ENCODE data around the gene ASB7. TPM values are rescaled to one million over a fixed set of nuclear protein-coding genes. Genes with fewer than 3 reads are reported as not detected.

ASB7 gene
- total RNA-seq, 3 donors from 2014 or later (not counting 1 experiment from before 2014, with no cell fraction given): 16.1 to 23.1 (median 20.5) TPM

GRCh38 chr15:100559330-100559729 is 43.1 kb upstream of the ASB7 start:
- Histone ChIP-seq H3K27me3 (ENCODE audit: control insufficient read depth, insufficient read depth, low read length) (no peaks in the 10 kb centered on the region), H3K4me1 (ENCODE audit: control insufficient read depth, insufficient read depth, low read length) (no peaks in the 10 kb centered on the region), H3K36me3 (ENCODE audit: control insufficient read depth, insufficient read depth, low read length) (no peaks in the 10 kb centered on the region), H3K4me3 (ENCODE audit: low read length) (no peak overlapping the region), H3K27ac (ENCODE audit: low read length) (no peak overlapping the region), H3K9me3 (ENCODE audit: control insufficient read depth, insufficient read depth, low read length) (no peaks in the 10 kb centered on the region)
- Mint-ChIP-seq H3K4me1 (no peaks in the 10 kb centered on the region), H3K36me3 (no peaks in the 10 kb centered on the region), H3K4me3 (no peak overlapping the region), H3K9me3 (no peaks in the 10 kb centered on the region), H3K27me3 (ENCODE audit: low read depth in 2 of 2) (no peaks in the 10 kb centered on the region), H3K27ac (no peak overlapping the region)
- no peak for TF ChIP-seq CTCF (IDR thresholded peaks at IDR 0.05)
- no peak for DNase-seq
- WGBS (ENCODE audit: insufficient coverage): 83% methylated on average over 2 of the region's 2 CpGs
- no peak for ATAC-seq
- intact Hi-C loops (cut with micrococcal nuclease): no loop called here

GRCh38 chr15:100560323-100560722 is 42.1 kb upstream of the ASB7 start:
- no peaks in the 10 kb centered on the region for H3K9me3 Mint-ChIP-seq
- no peak for TF ChIP-seq CTCF (IDR thresholded peaks at IDR 0.05)
- H3K27ac Mint-ChIP-seq: no peak overlapping the region
- no peak overlapping the region for H3K4me3 Mint-ChIP-seq
- no peaks in the 10 kb centered on the region for H3K27me3 Mint-ChIP-seq (ENCODE audit: low read depth in 2 of 2)
- intact Hi-C loops (cut with micrococcal nuclease): no loop called here
- H3K36me3 Mint-ChIP-seq: no peaks in the 10 kb centered on the region
- no peak for ATAC-seq
- DNase-seq: no peak
- Histone ChIP-seq H3K27me3 (ENCODE audit: control insufficient read depth, insufficient read depth, low read length) (no peaks in the 10 kb centered on the region), H3K4me3 (ENCODE audit: low read length) (no peak overlapping the region), H3K9me3 (ENCODE audit: control insufficient read depth, insufficient read depth, low read length) (no peaks in the 10 kb centered on the region), H3K27ac (ENCODE audit: low read length) (no peak overlapping the region), H3K36me3 (ENCODE audit: control insufficient read depth, insufficient read depth, low read length) (no peaks in the 10 kb centered on the region), H3K4me1 (ENCODE audit: control insufficient read depth, insufficient read depth, low read length) (no peaks in the 10 kb centered on the region)
- H3K4me1 Mint-ChIP-seq: no peaks in the 10 kb centered on the region

GRCh38 chr15:100565591-100565990 is 36.8 kb upstream of the ASB7 start:
- Histone ChIP-seq H3K9me3 (ENCODE audit: control insufficient read depth, insufficient read depth, low read length) (no peaks in the 10 kb centered on the region), H3K4me3 (ENCODE audit: low read length) (no peak overlapping the region), H3K27me3 (ENCODE audit: control insufficient read depth, insufficient read depth, low read length) (no peaks in the 10 kb centered on the region), H3K36me3 (ENCODE audit: control insufficient read depth, insufficient read depth, low read length) (peaks cover 7% of the 10 kb centered on the region), H3K27ac (ENCODE audit: low read length) (no peak overlapping the region), H3K4me1 (ENCODE audit: control insufficient read depth, insufficient read depth, low read length) (no peaks in the 10 kb centered on the region)
- Mint-ChIP-seq H3K27me3 (ENCODE audit: low read depth in 2 of 2) (no peaks in the 10 kb centered on the region), H3K4me3 (no peak overlapping the region), H3K4me1 (no peaks in the 10 kb centered on the region), H3K9me3 (no peaks in the 10 kb centered on the region), H3K36me3 (no peaks in the 10 kb centered on the region), H3K27ac (no peak overlapping the region)
- intact Hi-C loops (cut with micrococcal nuclease): no loop called here
- DNase-seq (no peak), ATAC-seq (no peak)
- no peak for TF ChIP-seq CTCF (IDR thresholded peaks at IDR 0.05)
- 99% methylated on average over 3 of the region's 3 CpGs for WGBS (ENCODE audit: insufficient coverage)

GRCh38 chr15:100566850-100567628 is 35.4 kb upstream of the ASB7 start:
- no peaks in the 10 kb centered on the region for H3K9me3 ChIP-seq (ENCODE audit: control insufficient read depth, insufficient read depth, low read length)
- DNase-seq: no peak

More at GRCh38 chr15:100566850-100567628, 35.4 kb upstream of the ASB7 start:
- Mint-ChIP-seq H3K27me3 (ENCODE audit: low read depth in 2 of 2) (no peaks in the 10 kb centered on the region), H3K9me3 (no peaks in the 10 kb centered on the region), H3K36me3 (no peaks in the 10 kb centered on the region), H3K27ac (no peak overlapping the region), H3K4me3 (no peak overlapping the region), H3K4me1 (no peaks in the 10 kb centered on the region)
- H3K27ac ChIP-seq (ENCODE audit: low read length): no peak overlapping the region
- 98% methylated on average over 6 of the region's 6 CpGs for WGBS (ENCODE audit: insufficient coverage)
- no peak for TF ChIP-seq CTCF (IDR thresholded peaks at IDR 0.05)
- no peaks in the 10 kb centered on the region for H3K27me3 ChIP-seq (ENCODE audit: control insufficient read depth, insufficient read depth, low read length)
- no peaks in the 10 kb centered on the region for H3K4me1 ChIP-seq (ENCODE audit: control insufficient read depth, insufficient read depth, low read length)
- no peak overlapping the region for H3K4me3 ChIP-seq (ENCODE audit: low read length)
- ATAC-seq: no peak
- intact Hi-C loops (cut with micrococcal nuclease): no loop called here
- peaks cover 12% of the 10 kb centered on the region for H3K36me3 ChIP-seq (ENCODE audit: control insufficient read depth, insufficient read depth, low read length)

Measured in natural killer cell (primary cell).